GM23338 (cell line): ENCODE results near the gene CCDC102A. TPM values are rescaled to one million over a fixed set of nuclear protein-coding genes. Genes with fewer than 3 reads are reported as not detected.

ENCODE experiments used
- ATAC-seq: fragments of 200-7000 bp; cut with Tn5 transposase; 3 replicates; pipeline ENCODE4 v1.9.1; 2020
- DNase-seq: peaks from one replicate; pipeline ENCODE4 v3.0.0-alpha.2; 2015; ENCODE audit warnings: low spot score
- H2AFZ ChIP-seq: fragments of 200-600 bp; sonication (generic); 2 replicates; pipeline ENCODE4 v1.8.0; 2016; ENCODE audit warnings: antibody characterized with exemption, mild to moderate bottlenecking, moderate library complexity
- H3F3A ChIP-seq: fragments of 200-600 bp; sonication (generic); replicated peaks from 2 replicates; pipeline ENCODE4 v1.8.0; 2017; ENCODE audit warnings: antibody characterized with exemption, mixed run types, low read depth
- H3K27ac ChIP-seq: fragments of 200-600 bp; sonication (generic); 2 replicates; pipeline ENCODE4 v1.6.1; 2016; ENCODE audit warnings: low read depth
- H3K27me3 ChIP-seq: fragments of 200-600 bp; sonication (generic); 2 replicates; pipeline ENCODE4 v1.8.0; 2016; ENCODE audit warnings: mild to moderate bottlenecking, mixed run types, moderate library complexity; ENCODE audit not compliant: insufficient read depth
- H3K36me3 ChIP-seq: fragments of 200-600 bp; sonication (generic); 2 replicates; pipeline ENCODE4 v1.8.0; 2016; ENCODE audit warnings: mild to moderate bottlenecking; ENCODE audit not compliant: insufficient read depth
- H3K4me1 ChIP-seq: fragments of 200-600 bp; sonication (generic); 2 replicates; pipeline ENCODE4 v1.8.0; 2016; ENCODE audit warnings: mild to moderate bottlenecking, moderate library complexity; ENCODE audit not compliant: insufficient read depth
- H3K4me2 ChIP-seq: fragments of 200-600 bp; sonication (generic); 2 replicates; pipeline ENCODE4 v1.7.1; 2017; ENCODE audit warnings: mixed run types
- H3K4me3 ChIP-seq: fragments of 200-600 bp; sonication (generic); 2 replicates; pipeline ENCODE4 v1.6.1; 2016; ENCODE audit warnings: mixed run types
- H3K79me2 ChIP-seq: fragments of 200-600 bp; sonication (generic); replicated peaks from 2 replicates; pipeline ENCODE4 v1.8.0; 2017; ENCODE audit warnings: mild to moderate bottlenecking; ENCODE audit not compliant: insufficient read depth
- H3K9me2 ChIP-seq: fragments of 200-600 bp; sonication (generic); 2 replicates; pipeline ENCODE4 v1.8.0; 2017; ENCODE audit not compliant: insufficient read depth
- H4K20me1 ChIP-seq: fragments of 200-600 bp; sonication (generic); replicated peaks from 2 replicates; pipeline ENCODE4 v1.8.0; 2017; ENCODE audit warnings: mild to moderate bottlenecking; ENCODE audit not compliant: insufficient read depth
- H3K27ac Mint-ChIP-seq: 2 replicates; pipeline ENCODE4 v1.8.0; 2020; ENCODE audit warnings: inconsistent platforms, mild to moderate bottlenecking, moderate library complexity, mixed read lengths
- H3K27me3 Mint-ChIP-seq: 3 replicates; pipeline ENCODE4 v1.8.0; 2022; ENCODE audit warnings: low read depth, mild to moderate bottlenecking, moderate library complexity, mixed read lengths, inconsistent platforms; ENCODE audit not compliant: insufficient read depth, poor library complexity
- H3K36me3 Mint-ChIP-seq: 3 replicates; pipeline ENCODE4 v1.8.0; 2021; ENCODE audit warnings: low read depth, mild to moderate bottlenecking, inconsistent platforms, moderate library complexity, mixed read lengths
- H3K4me1 Mint-ChIP-seq: 3 replicates; pipeline ENCODE4 v1.8.0; 2020; ENCODE audit warnings: mild to moderate bottlenecking, inconsistent platforms, mixed read lengths
- H3K4me3 Mint-ChIP-seq: 3 replicates; pipeline ENCODE4 v1.8.0; 2021; ENCODE audit warnings: moderate library complexity, mild to moderate bottlenecking, inconsistent platforms, mixed read lengths
- H3K9me3 Mint-ChIP-seq: 3 replicates; pipeline ENCODE4 v1.8.0; 2020; ENCODE audit warnings: moderate library complexity, mild to moderate bottlenecking, inconsistent platforms, mixed read lengths
- CREB1 ChIP-seq: fragments of 250-450 bp; sonication (Bioruptor Pico); IDR thresholded peaks from 2 replicates; pipeline ENCODE4 v1.5.0; 2020; ENCODE audit warnings: low read depth, mild to moderate bottlenecking, moderate library complexity
- EZH2 ChIP-seq: fragments of 200-600 bp; sonication (generic); IDR thresholded peaks from one replicate; pipeline ENCODE4 v1.8.0; 2017; ENCODE audit warnings: antibody characterized with exemption, mild to moderate bottlenecking, low read depth; ENCODE audit not compliant: unreplicated experiment
- EZH2phosphoT487 ChIP-seq: fragments of 200-600 bp; sonication (generic); IDR thresholded peaks from one replicate; pipeline ENCODE4 v1.8.1; 2018; ENCODE audit warnings: antibody characterized with exemption; ENCODE audit not compliant: unreplicated experiment
- JUNB ChIP-seq: IDR thresholded peaks from one replicate; pipeline ENCODE4 v1.6.1; 2016; ENCODE audit warnings: antibody characterized with exemption; ENCODE audit not compliant: unreplicated experiment
- NANOG ChIP-seq: IDR thresholded peaks from 2 replicates; pipeline ENCODE4 v1.6.1; 2016; ENCODE audit warnings: antibody characterized with exemption, borderline replicate concordance
- POLR2AphosphoS5 ChIP-seq: IDR thresholded peaks from 2 replicates; pipeline ENCODE4 v1.6.1; 2016; ENCODE audit warnings: antibody characterized with exemption, low read depth
- STAT1 ChIP-seq: IDR thresholded peaks from one replicate; pipeline ENCODE4 v1.6.1; 2016; ENCODE audit warnings: antibody characterized with exemption; ENCODE audit not compliant: unreplicated experiment
- ZNF114 ChIP-seq: fragments of 250-450 bp; sonication (Bioruptor Pico); IDR thresholded peaks from 2 replicates; pipeline ENCODE4 v1.5.0; 2020; ENCODE audit warnings: mild to moderate bottlenecking, moderate library complexity
- ZNF331 ChIP-seq: fragments of 250-450 bp; sonication (Bioruptor Pico); IDR thresholded peaks from 2 replicates; pipeline ENCODE4 v1.5.0; 2020; ENCODE audit warnings: low read depth, mild to moderate bottlenecking, moderate library complexity
- polyA plus RNA-seq: library from polyadenylated mRNA; unstranded; fragments of >200 nt; fragmentation: Nextera tagmentation; extraction: Ambion mirVana; gene quantifications from 2 replicates; pipeline ENCODE4 v1.2.1, GENCODE V29; 2016
- total RNA-seq: library from RNA; depleted of rRNA; stranded (reverse); fragments of >200 nt; shearing (Covaris generic); gene quantifications from 2 replicates; pipeline ENCODE4 v1.2.3, GENCODE V29; 2014
- TF ChIP-seq, protein P1 (sequence below): IDR thresholded peaks from one replicate; pipeline ENCODE4 v1.6.1; 2018; ENCODE audit warnings: antibody characterized with exemption; ENCODE audit not compliant: unreplicated experiment
- TF ChIP-seq, protein P2 (sequence below): fragments of 250-450 bp; sonication (Bioruptor Pico); IDR thresholded peaks from 2 replicates; pipeline ENCODE4 v1.5.0; 2020; ENCODE audit warnings: mild to moderate bottlenecking, moderate library complexity
- TF ChIP-seq, protein P3 (sequence below): IDR thresholded peaks from 2 replicates; pipeline ENCODE4 v1.6.1; 2016; ENCODE audit warnings: antibody characterized with exemption
- TF ChIP-seq, protein P4 (sequence below), 2 experiments: fragments of 200-600 bp in 1 of 2; sonication (generic) in 1 of 2; conservative IDR thresholded peaks; 2 replicates each; pipeline versions ENCODE4 v1.5.1 to v1.6.1; 2016 to 2017; ENCODE audit warnings: antibody characterized with exemption in 2 of 2, low read depth in 2 of 2, mild to moderate bottlenecking in 2 of 2, moderate library complexity in 1 of 2

Gene CCDC102A
- total and polyA plus RNA-seq, 2 experiments from 2014 or later: 2.0 to 5.2 TPM

DNA sequence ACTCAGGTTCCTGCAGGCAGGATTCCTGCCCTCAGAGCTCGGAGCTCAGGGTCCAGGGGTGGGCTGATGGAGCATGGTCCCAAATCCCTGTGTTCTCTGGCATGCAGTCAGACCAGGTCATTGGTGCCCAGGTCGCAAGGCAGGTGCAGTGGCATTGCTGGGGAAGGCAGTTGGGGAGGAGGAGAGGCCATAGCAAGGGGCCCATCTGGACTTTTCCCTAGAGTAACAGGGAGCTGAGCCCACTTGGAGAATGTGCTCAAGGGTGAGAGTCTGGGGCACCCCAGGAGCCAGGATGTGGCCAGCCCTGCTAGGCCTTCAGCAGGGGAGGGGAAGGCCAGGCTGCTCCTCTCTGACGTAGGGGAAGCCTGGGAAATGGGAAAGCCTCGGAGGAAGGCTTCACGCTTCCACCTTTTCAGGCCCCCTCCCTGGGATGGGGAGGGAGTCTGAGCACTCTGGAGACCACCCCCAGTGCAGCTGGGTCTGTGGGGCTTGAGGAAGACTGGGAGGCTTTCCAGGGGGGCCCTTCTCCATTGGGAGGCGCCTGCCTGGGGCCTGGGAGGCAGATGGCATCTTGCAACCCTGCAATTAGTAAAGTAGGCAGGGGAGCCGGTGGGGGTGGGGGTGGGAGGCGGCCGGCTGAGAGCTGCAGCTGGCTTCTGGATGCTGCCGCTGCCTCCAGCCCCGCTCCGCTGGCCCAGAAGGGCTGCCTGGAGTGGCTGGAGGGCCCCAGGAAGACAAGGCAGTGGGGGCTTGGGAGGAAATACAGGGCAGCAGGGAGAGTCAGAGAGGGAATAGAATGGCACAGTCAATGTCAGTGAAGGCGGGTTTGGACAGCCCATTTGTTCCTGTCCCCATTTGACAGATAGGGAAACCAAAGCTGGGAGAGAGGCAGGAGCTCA lies 29.0 kb downstream of the CCDC102A start:
- H3K27me3 Mint-ChIP-seq: peaks cover 15% of the 10 kb centered on the region
- ATAC-seq (peak; percentile 58), DNase-seq (peak; percentile 36)
- no peaks in the 10 kb centered on the region for H3K36me3 Mint-ChIP-seq
- no peaks in the 10 kb centered on the region for H3K79me2 ChIP-seq
- H3K9me3 Mint-ChIP-seq: no peaks in the 10 kb centered on the region
- H3K27ac ChIP-seq: no peak overlapping the region
- no peaks in the 10 kb centered on the region for H4K20me1 ChIP-seq
- H3K36me3 ChIP-seq: no peaks in the 10 kb centered on the region
- TF ChIP-seq JUNB (no peak), POLR2AphosphoS5 (no peak), ZNF331 (CRISPR knock-in tag) (no peak), STAT1 (no peak), EZH2 (no peak), EZH2phosphoT487 (no peak), NANOG (no peak), ZNF114 (CRISPR knock-in tag) (no peak), CREB1 (no peak)
- TF ChIP-seq, protein P1, sequence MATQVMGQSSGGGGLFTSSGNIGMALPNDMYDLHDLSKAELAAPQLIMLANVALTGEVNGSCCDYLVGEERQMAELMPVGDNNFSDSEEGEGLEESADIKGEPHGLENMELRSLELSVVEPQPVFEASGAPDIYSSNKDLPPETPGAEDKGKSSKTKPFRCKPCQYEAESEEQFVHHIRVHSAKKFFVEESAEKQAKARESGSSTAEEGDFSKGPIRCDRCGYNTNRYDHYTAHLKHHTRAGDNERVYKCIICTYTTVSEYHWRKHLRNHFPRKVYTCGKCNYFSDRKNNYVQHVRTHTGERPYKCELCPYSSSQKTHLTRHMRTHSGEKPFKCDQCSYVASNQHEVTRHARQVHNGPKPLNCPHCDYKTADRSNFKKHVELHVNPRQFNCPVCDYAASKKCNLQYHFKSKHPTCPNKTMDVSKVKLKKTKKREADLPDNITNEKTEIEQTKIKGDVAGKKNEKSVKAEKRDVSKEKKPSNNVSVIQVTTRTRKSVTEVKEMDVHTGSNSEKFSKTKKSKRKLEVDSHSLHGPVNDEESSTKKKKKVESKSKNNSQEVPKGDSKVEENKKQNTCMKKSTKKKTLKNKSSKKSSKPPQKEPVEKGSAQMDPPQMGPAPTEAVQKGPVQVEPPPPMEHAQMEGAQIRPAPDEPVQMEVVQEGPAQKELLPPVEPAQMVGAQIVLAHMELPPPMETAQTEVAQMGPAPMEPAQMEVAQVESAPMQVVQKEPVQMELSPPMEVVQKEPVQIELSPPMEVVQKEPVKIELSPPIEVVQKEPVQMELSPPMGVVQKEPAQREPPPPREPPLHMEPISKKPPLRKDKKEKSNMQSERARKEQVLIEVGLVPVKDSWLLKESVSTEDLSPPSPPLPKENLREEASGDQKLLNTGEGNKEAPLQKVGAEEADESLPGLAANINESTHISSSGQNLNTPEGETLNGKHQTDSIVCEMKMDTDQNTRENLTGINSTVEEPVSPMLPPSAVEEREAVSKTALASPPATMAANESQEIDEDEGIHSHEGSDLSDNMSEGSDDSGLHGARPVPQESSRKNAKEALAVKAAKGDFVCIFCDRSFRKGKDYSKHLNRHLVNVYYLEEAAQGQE: no peak
- TF ChIP-seq, protein P2, sequence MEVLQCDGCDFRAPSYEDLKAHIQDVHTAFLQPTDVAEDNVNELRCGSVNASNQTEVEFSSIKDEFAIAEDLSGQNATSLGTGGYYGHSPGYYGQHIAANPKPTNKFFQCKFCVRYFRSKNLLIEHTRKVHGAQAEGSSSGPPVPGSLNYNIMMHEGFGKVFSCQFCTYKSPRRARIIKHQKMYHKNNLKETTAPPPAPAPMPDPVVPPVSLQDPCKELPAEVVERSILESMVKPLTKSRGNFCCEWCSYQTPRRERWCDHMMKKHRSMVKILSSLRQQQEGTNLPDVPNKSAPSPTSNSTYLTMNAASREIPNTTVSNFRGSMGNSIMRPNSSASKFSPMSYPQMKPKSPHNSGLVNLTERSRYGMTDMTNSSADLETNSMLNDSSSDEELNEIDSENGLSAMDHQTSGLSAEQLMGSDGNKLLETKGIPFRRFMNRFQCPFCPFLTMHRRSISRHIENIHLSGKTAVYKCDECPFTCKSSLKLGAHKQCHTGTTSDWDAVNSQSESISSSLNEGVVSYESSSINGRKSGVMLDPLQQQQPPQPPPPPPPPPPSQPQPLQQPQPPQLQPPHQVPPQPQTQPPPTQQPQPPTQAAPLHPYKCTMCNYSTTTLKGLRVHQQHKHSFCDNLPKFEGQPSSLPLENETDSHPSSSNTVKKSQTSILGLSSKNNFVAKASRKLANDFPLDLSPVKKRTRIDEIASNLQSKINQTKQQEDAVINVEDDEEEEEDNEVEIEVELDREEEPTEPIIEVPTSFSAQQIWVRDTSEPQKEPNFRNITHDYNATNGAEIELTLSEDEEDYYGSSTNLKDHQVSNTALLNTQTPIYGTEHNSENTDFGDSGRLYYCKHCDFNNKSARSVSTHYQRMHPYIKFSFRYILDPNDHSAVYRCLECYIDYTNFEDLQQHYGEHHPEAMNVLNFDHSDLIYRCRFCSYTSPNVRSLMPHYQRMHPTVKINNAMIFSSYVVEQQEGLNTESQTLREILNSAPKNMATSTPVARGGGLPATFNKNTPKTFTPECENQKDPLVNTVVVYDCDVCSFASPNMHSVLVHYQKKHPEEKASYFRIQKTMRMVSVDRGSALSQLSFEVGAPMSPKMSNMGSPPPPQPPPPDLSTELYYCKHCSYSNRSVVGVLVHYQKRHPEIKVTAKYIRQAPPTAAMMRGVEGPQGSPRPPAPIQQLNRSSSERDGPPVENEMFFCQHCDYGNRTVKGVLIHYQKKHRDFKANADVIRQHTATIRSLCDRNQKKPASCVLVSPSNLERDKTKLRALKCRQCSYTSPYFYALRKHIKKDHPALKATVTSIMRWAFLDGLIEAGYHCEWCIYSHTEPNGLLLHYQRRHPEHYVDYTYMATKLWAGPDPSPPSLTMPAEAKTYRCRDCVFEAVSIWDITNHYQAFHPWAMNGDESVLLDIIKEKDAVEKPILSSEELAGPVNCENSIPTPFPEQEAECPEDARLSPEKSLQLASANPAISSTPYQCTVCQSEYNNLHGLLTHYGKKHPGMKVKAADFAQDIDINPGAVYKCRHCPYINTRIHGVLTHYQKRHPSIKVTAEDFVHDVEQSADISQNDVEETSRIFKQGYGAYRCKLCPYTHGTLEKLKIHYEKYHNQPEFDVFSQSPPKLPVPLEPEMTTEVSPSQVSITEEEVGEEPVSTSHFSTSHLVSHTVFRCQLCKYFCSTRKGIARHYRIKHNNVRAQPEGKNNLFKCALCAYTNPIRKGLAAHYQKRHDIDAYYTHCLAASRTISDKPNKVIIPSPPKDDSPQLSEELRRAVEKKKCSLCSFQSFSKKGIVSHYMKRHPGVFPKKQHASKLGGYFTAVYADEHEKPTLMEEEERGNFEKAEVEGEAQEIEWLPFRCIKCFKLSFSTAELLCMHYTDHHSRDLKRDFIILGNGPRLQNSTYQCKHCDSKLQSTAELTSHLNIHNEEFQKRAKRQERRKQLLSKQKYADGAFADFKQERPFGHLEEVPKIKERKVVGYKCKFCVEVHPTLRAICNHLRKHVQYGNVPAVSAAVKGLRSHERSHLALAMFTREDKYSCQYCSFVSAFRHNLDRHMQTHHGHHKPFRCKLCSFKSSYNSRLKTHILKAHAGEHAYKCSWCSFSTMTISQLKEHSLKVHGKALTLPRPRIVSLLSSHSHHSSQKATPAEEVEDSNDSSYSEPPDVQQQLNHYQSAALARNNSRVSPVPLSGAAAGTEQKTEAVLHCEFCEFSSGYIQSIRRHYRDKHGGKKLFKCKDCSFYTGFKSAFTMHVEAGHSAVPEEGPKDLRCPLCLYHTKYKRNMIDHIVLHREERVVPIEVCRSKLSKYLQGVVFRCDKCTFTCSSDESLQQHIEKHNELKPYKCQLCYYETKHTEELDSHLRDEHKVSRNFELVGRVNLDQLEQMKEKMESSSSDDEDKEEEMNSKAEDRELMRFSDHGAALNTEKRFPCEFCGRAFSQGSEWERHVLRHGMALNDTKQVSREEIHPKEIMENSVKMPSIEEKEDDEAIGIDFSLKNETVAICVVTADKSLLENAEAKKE: no peak
- TF ChIP-seq, protein P3, sequence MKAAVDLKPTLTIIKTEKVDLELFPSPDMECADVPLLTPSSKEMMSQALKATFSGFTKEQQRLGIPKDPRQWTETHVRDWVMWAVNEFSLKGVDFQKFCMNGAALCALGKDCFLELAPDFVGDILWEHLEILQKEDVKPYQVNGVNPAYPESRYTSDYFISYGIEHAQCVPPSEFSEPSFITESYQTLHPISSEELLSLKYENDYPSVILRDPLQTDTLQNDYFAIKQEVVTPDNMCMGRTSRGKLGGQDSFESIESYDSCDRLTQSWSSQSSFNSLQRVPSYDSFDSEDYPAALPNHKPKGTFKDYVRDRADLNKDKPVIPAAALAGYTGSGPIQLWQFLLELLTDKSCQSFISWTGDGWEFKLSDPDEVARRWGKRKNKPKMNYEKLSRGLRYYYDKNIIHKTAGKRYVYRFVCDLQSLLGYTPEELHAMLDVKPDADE: no peak
- TF ChIP-seq, protein P4, sequence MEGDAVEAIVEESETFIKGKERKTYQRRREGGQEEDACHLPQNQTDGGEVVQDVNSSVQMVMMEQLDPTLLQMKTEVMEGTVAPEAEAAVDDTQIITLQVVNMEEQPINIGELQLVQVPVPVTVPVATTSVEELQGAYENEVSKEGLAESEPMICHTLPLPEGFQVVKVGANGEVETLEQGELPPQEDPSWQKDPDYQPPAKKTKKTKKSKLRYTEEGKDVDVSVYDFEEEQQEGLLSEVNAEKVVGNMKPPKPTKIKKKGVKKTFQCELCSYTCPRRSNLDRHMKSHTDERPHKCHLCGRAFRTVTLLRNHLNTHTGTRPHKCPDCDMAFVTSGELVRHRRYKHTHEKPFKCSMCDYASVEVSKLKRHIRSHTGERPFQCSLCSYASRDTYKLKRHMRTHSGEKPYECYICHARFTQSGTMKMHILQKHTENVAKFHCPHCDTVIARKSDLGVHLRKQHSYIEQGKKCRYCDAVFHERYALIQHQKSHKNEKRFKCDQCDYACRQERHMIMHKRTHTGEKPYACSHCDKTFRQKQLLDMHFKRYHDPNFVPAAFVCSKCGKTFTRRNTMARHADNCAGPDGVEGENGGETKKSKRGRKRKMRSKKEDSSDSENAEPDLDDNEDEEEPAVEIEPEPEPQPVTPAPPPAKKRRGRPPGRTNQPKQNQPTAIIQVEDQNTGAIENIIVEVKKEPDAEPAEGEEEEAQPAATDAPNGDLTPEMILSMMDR (conservative IDR thresholded peaks at IDR 0.05; ENCODE audit: low read depth in 2 of 2): no peak
- peak overlapping the region; percentile 91 for H2AFZ ChIP-seq
- no peaks in the 10 kb centered on the region for H3F3A ChIP-seq
- no peaks in the 10 kb centered on the region for H3K27me3 ChIP-seq
- H3K4me2 ChIP-seq: peak overlapping the region; percentile 57; the same call in 1 of the 2 replicates
- H3K27ac Mint-ChIP-seq: peak overlapping the region; percentile 79
- peaks cover 20% of the 10 kb centered on the region for H3K4me1 Mint-ChIP-seq
- no peak overlapping the region for H3K4me3 Mint-ChIP-seq
- H3K4me3 ChIP-seq: 0 out of 2 replicates have a peak overlapping the region, but pooled peaks have one; percentile 10
- no peaks in the 10 kb centered on the region for H3K4me1 ChIP-seq
- H3K9me2 ChIP-seq: no peaks in the 10 kb centered on the region
